Mesangial cell (primary cell): ENCODE measurements around the gene RELB. TPM values are rescaled to one million over a fixed set of nuclear protein-coding genes. Genes with fewer than 3 reads are reported as not detected.

ENCODE experiments used
- total RNA-seq: library from RNA; depleted of rRNA; stranded (reverse); fragments of >200 nt; gene quantifications from 2 replicates; pipeline ENCODE4 v1.2.3, GENCODE V29; 2015

RELB gene
- 20.0 and 35.9 TPM in 2 replicates for total RNA-seq

GRCh38 chr19:45001087-45001739 lies at the start of gene RELB:
RELB (plus strand) TSS chr19:45001464; CDS start chr19:45001580, 116 bp downstream.

DNA sequence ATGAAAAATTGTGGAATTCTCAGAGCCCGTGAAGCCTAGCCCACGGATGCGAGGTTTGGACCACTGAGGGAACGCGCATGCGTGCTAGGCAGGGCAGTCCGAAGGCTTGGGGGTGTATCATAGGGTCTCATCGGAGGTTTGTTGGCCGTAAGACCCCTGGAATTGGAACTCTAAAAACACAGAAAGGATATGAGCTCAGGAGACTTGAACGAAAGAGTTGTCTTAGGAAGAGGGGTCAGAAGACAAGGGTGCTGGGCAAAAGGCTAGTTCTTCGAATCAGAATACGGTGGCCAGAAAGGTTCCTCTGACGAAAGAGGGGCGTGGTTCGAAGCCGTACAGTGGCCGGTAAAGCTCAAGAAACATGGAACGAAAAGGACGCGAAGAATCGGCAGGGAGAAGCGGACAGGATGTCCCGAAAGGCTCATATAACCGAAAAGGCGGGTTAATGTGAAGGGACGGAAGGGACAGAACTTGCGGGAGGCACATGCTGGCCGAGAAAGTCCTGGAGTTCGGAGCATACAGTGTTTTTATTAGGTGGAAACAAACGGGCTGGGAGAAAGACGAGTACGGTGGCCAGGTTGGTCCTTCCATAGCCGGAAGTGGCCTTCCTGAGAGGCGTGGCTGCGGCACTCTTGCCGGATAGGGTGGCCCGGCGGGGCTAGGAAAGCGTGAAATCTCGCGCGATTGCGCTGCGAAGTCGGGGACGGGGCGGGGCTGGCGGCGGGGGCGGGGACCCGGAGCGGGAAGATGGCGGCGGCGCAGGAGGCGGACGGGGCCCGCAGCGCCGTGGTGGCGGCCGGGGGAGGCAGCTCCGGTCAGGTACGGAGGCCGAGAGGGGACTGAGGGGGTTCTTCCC lies 46.4 kb upstream of the RELB start, which contains the start of gene CLPTM1:
Gene CLPTM1 (plus strand): TSS at position 732 of the 856 bp plus-strand sequence. CDS start 16 bp downstream, at position 748.

DNA sequence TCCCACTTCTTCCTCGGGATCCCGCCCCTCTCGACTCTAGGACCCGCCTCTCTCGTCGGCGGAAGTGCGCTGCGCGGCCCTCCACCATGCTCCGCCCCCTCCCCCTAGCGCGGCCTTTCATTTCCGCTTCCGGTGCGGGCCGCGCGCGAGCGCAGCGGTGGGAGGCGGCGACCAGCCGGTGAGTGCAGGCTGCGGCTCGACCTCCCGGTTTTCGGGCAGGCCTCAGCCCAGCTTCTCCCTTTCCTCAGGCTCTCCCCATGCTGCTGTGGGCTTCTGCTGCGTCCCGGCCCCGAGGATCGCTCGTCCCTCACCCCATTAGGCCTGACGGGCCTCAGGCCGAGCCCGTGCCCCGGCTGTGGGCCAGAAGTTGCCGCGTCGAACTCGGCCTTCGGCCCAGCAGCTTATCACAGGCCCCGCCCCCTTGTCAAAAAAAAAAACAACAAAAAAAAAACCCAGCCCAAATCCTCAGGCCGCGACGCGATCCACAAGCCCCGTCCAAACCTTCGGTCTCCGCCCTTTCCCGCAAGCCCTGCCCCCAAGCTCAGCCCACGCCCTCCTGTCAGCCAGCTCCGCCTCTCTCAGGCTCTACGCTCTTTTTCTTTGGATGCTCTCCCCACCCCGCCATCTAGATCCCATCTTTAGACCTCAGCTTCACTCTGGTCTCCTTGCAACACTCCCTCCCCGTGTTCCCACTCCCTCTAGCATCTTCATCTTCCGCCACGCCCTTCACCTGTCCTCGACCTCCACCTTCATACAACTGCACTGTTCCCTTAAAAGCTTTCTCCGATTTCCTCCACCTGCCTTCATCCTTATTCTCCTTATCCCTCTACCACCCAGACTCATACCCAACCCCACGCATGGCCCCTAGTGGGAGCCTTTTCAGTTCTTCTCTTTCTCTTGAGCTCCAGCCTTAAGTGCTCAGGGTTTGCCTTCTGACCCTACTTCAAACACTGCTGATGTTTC lies 37.9 kb downstream of the RELB start, which contains the start of gene CLASRP:
Gene CLASRP (plus strand): TSS at position 115 of the 963 bp plus-strand sequence. CDS start 1,168 bp downstream, outside the sequence.

GRCh38 chr19:45076029-45076850 lies 75.0 kb downstream of the RELB start, which contains the start of gene ZNF296:
ZNF296 (minus strand) TSS chr19:45076478; CDS start chr19:45076373, 105 bp downstream.

DNA sequence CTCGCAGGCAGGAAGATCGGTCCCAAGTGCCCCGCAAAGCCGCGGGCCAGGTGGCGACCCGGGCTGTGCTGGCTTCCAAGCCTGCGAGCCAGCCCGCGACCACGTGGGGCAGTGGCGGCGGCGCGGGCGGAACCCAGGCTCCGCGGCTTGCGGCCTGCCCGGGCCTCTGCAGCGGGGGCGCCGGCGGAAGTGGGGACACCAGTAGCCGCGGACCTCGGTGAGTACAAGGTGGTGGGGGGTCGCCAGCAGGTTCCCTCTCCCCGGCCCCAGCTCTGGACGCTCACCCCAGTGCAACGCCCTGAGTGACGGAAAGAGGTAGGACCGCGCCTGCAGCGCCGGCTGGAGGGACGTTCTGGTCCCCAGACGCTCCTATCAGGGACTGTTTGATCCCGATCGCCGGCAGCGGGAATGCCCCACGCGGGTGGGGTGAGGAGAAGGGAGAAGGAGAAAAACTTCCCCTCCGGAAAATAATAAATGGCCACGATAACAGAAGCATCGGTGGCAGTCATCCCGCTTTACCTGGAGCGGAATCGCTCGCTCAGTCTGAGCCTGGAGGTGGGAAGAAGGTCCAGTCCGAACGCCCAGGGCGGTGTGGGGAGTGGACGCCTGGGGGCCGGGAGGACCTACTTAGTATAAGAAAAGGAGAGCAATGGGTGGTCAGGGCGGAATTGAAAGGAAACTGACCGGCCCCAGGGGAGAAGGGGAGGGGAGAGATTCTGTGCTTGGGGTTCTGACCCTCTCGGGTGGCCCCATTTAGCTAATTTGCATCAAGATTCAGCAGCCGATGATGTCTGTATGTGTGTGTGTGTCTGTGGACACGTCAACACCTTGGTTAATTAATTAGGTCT lies 78.0 kb downstream of the RELB start, which contains the start of gene GEMIN7:
Gene GEMIN7 (plus strand): TSS at position 198 of the 848 bp plus-strand sequence. CDS start 10,855 bp downstream, outside the sequence.

Other genes starting within 250 kb of the RELB start
- gene CBLC, start 223.6 kb upstream of the RELB start, total RNA-seq, result 1.3 and 1.8 TPM in 2 replicates
- 8.5 and 205 TPM in 2 replicates for gene BCAM, start 192.4 kb upstream of the RELB start, total RNA-seq
- 287 and 362 TPM in 2 replicates for gene NECTIN2, start 155.2 kb upstream of the RELB start, total RNA-seq
- 52.9 and 155 TPM in 2 replicates for gene TOMM40, start 110.2 kb upstream of the RELB start, total RNA-seq
- 12.2 and 158 TPM in 2 replicates for gene APOE, start 95.7 kb upstream of the RELB start, total RNA-seq
- 6.2 and 10.8 TPM in 2 replicates for gene APOC1, start 86.9 kb upstream of the RELB start, total RNA-seq
- not detected in 2 replicates for gene APOC4, start 59.2 kb upstream of the RELB start, total RNA-seq
- gene APOC2, start 55.4 kb upstream of the RELB start, total RNA-seq, result not detected in 2 replicates
- gene CLPTM1, start 46.1 kb upstream of the RELB start, total RNA-seq, result 127 and 130 TPM in 2 replicates
- gene CLASRP, start 37.6 kb downstream of the RELB start, total RNA-seq, result 16.6 and 28.5 TPM in 2 replicates
- gene ZNF296, start 75.0 kb downstream of the RELB start, total RNA-seq, result 1.5 and 1.9 TPM in 2 replicates
- gene GEMIN7, start 77.8 kb downstream of the RELB start, total RNA-seq, result 38.0 and 53.8 TPM in 2 replicates
- 46.3 and 64.8 TPM in 2 replicates for gene PPP1R37, start 91.7 kb downstream of the RELB start, total RNA-seq
- gene NKPD1, start 159.5 kb downstream of the RELB start, total RNA-seq, result under 0.01 and 0.25 TPM in 2 replicates
- 7.8 and 52.2 TPM in 2 replicates for gene TRAPPC6A, start 176.8 kb downstream of the RELB start, total RNA-seq
- gene BLOC1S3, start 177.3 kb downstream of the RELB start, total RNA-seq, result 6.5 and 8.5 TPM in 2 replicates
- gene EXOC3L2, start 243.9 kb downstream of the RELB start, total RNA-seq, result 0.13 TPM in 1 of 2 replicates, not detected in the other
- 10.8 and 41.7 TPM in 2 replicates for gene MARK4, start 249.8 kb downstream of the RELB start, total RNA-seq